Measurements from ENCODE around the gene MND1.

The MND1 gene

GRCh38 chr4:153464068-153464467, 119.6 kb downstream of the MND1 start:
- Histone ChIP-seq H3K4me1 (ENCODE audit: insufficient read depth, poor library complexity, severe bottlenecking) (peaks cover 22% of the 10 kb centered on the region), H3K27ac (ENCODE audit: poor library complexity, severe bottlenecking) (no peak overlapping the region), H3K9me3 (ENCODE audit: severe bottlenecking) (no peaks in the 10 kb centered on the region), H3K27me3 (ENCODE audit: insufficient read depth, poor library complexity, severe bottlenecking) (no peaks in the 10 kb centered on the region), H3K36me3 (ENCODE audit: low read depth) (no peaks in the 10 kb centered on the region), H3K4me3 (ENCODE audit: severe bottlenecking) (no peak overlapping the region)
- no peak for TF ChIP-seq CTCF (IDR thresholded peaks at IDR 0.05; ENCODE audit: poor library complexity, severe bottlenecking)
- ATAC-seq (ENCODE audit: low read depth) = no peak
- no peak for DNase-seq (ENCODE audit: low spot score)
